HG03095 (cell line): ENCODE data around the gene GPA33.

Experiments
- ATAC-seq: cut with Tn5 transposase; IDR thresholded peaks from one replicate; pipeline ENCODE4 v1.9.1; 2021; ENCODE audit warnings: moderate library complexity; ENCODE audit not compliant: unreplicated experiment

The GPA33 gene, protein sequence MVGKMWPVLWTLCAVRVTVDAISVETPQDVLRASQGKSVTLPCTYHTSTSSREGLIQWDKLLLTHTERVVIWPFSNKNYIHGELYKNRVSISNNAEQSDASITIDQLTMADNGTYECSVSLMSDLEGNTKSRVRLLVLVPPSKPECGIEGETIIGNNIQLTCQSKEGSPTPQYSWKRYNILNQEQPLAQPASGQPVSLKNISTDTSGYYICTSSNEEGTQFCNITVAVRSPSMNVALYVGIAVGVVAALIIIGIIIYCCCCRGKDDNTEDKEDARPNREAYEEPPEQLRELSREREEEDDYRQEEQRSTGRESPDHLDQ

DNA sequence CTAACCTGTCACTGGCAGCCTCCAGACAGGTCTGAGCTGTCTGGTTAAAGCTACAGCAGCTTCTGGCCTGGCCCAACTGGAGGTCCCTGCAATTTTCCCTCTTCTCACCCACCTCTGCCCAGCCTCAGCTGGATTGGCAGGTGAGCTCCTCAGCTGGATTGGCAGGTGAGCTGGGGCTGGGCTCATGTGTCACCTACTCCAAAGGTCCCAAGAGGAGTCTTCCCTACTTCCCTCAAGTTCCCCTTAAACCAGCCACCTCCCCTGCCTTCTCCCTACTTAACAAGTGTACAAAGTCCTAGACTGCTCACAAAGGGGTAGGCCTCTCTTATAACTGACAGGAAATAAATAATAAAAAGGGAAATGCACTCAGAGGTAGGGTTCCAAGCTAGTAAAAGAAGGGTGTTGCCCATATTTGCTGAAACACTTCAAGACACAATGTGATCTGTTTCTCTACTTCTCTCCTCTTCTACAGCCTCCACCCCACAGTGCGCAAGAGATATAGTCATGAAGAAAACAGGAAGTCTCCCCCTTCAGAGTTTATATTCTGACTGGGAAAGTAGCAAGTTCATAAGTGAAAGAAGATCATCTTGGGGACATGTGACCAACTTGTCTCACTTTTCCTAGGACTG, at the start of gene GPA33:
TSS of gene GPA33 (minus strand) at position 64 of the 629 bp plus-strand sequence. CDS start 90 bp downstream, outside the sequence.
- ATAC-seq, result peak; percentile 66

DNA sequence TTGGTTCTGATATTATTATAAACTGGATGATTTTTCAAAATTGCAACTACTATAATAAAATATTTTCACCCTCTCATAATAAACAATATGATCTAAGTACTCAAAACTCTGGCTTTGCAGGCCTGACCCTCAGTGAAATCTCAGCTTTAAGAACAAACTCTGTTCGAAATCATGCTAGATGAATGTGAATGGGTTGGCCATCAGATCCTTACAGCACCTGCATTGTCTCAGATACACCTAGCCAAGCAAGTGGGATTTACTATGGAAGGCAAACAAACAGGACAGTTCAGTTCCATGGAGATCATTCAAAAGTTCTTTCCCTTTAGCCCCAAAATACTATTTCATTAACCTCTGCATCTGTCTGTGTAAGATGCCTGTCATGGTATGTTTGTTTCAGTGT, 48.5 kb upstream of the GPA33 start:
- ATAC-seq, result no peak

DNA sequence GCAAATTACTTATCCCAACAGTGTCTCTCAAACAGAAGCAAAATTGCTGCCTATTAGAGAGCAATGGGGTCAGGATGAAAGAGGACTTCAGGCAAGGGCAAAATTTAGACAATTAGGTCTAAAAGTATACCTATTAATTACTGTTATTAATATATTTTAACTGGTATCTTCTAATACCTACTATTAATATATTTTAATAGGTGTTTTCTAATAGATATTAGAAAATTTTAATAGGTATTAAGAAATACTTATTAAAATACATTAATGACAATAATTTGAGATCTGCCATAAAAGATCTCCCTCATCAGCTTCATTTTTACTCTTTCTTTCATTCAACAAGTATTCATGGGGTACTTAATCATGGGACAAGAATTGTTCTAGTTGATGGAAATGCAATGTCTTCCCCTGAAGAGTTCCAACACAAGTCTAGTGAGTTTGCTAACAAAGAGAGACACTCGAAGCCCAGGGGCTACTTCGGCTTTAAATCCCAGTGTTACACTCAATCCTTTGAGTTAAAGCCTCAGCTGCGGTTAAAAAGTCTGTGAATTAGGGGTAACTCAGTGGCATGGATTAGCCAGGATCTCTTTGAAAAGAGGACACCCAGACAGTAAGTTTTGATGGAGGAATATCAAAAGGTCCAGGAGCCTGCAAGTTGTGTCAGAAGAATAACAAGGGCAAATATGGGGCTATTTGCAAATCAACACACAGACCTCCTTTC, 47.8 kb upstream of the GPA33 start:
- no peak for ATAC-seq

DNA sequence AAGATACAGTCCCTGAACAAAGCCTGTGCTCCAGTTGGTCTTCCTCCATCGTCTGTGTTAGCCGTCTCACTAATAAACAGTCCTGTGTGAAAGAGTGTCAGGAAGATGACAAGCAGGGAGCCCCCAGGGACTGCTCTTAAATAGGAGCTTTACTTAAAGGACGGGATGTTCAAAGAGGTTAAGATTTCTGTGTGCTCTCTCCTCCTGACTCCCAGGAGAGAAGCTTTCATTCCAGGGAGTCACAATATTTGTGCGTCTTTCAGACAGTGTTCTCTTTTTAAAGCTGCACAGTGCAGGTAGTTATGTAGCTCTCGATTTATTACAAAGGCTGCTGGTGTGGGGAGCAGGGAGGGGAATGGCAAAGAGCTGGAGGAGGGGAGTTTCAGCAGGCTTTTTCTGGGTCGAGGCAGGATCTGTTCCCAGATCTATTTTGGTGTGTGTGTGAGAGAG, 47.2 kb upstream of the GPA33 start:
- ATAC-seq, result no peak

DNA sequence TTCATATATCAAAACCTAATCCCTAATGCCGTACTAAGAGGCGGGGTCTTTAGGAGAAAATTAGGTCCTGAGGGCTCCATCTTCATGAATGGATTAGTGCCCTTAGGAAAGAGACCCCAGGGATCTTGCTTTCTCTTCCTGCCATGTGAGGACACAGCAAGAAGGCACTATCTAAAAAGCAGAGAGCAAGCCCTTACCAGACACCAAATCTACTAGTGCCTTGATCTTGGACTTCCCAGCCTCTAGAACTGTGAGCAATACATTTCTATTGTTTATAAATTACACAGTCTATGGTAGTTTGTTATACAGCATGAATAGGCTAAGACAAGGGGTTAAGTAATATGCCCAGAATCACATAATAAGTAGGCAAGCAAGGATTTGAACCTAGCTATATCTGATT, 46.6 kb upstream of the GPA33 start:
- ATAC-seq, result no peak

DNA sequence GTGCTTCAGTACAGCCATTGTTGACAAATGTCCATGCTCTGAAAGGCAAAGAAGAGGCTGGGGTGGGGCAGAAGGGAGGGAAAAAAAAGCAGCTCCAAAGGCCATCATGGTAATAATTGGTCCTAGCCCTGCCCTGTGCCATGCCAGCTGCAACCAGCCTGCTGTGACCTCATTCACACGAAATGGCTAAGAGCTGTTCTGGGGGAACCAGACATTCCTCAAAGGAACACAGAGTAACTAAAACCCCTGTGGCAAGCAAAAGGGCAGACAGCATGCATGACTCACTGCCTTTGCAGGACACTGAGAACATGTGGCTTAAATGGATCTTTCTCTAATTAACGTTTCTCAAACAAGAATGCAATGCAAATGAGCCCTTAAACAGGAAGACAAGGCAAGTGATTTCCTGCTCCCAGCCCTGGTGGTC, 46.0 kb upstream of the GPA33 start:
- ATAC-seq, result no peak

DNA sequence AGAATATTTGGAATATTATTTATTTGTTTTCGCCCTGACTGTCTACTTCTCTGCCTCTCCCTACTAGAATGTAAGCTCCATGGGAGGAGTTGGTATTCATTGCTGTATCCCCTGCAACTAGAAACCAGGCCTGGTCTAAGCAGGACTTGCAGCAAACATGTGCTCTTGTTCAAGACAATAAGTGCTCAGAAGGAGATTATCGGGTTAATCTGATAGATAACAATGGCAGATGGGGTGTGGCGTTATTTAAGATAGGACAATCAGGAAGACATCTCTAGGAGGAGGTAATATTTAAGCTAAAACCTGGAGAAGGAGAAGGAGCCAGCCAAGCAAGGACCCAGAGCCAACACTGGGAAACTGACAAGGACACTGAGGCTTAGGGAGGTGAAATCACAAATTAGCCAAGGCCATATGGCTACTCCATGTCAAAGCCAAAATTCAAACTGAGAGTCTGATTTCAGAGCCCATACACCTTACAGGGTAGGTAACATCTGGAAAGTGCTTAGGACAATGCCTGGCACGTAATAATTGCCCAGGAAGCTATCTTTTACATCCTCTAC, 45.2 kb upstream of the GPA33 start:
- ATAC-seq, result no peak

DNA sequence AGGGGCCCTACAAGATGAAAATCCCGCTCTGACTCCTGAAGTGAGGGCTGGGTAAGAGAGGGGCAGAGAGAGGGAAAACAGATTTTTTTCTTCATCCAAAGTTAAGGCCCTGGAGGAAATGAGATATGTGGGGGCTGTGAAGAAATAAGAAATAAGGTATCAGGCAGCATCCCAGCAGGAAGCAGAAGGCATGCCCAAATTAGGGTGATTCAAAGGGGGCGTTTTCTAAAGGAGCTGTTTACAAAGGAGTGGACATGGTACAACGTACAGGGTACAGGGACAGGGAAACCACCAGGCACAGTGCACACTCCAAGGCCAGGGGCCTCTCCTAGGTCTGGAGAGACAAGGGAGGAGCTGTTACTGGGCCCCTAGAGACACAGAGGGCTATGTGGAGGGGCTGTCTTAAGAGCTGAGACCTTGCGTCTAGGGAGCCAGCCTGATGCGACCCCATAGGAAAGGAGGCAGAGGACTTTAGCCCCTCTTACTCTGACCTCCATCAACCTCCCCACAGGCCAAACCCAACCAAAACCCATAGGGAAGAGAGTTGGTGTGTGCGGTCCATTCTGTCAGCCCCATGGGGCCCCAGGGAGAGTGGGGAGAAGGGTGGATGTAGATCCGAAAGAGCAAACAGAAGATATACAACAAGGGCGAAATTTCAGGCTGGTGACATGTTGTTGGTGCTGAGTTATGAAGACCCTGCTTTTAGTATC, 42.3 kb upstream of the GPA33 start:
- ATAC-seq, result no peak

DNA sequence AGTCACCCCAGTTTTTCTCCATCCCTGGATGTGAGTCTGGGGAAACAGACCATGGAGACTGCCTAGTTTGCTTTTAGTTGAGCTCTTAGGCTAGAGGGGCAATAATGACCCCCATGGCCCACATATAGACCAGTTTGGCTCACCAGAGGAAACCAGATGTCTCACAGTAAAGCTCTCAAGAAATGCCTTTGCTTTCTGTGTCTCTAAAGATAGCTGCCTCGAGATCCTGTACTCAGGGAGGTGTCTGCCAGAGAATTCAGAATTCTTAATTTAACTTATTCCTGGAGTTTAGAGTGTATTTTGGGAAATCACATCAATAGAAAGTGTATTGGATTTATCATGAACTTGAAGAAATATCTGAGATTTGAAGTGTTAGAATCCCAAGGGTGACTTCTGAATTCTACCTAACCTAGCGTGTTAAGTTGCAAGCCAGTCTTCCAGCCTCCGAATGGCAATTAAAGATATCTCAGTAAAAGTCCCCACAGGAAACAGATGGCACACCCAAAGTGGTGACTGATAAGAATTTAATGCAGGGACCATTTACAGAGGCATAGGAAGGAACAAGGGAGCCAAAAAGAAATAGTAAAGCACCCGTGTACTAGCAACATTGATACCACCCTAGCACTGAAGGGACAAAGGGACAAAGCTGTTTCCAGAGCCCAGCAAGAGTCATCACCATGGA, 40.8 kb upstream of the GPA33 start:
- no peak for ATAC-seq

DNA sequence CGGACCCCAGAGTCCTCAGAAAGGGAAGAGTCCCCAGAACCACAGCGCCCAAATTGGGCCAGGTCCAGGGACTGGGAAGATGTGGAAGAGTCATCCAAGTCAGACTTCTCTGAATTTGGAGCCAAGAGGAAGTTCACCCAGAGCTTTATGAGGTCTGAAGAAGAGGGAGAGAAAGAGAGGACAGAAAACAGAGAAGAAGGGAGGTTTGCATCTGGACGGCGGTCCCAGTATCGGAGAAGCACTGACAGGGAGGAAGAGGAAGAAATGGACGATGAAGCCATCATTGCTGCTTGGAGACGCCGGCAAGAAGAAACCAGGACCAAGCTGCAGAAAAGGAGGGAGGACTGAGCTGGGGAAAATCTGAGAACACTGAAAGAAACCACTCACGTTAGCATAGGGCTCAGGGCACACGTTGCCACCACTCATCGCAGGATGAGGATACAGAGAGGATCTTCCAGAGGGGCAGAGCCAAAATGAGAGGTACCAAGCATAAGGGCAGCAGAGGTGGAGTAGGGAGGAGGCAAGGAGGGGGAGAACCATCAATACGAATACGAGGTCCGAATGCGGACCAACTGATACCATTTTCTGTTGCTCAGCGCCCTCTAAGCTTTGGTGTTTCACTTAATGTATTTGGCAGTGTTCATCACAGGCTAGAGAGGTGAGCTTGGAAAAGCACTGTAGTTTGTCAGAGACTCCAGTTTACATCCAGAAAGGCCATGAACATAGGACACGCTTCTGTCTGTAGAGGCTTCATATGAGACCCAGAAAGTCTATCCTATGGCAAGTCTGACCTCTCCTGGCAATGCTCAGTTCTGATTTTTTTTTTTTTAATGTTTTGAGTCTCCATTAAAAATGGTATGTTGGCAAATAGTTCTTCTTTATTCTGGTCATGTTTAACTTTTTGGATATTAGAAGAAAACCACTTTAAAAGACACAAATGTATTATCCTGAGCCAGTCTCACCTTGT, 38.4 kb upstream of the GPA33 start:
- no peak for ATAC-seq

DNA sequence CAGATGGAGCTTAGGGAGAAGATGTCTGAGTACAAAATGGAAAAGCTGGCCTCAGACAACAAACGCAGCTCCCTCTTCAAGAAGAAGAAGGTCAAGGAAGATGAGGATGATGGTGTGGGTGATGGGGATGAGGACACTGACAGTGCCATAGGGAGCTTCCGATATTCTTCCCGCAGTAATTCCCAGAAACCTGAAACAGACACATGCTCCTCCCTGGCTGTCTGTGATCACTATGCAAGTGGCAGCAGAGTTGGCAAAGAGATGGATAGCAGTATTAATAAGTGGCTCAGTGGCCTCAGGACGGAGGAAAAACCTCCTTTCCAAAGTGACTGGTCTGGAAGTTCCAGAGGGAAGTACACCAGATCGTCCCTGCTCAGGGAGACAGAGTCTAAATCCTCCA, 37.5 kb upstream of the GPA33 start:
- no peak for ATAC-seq

DNA sequence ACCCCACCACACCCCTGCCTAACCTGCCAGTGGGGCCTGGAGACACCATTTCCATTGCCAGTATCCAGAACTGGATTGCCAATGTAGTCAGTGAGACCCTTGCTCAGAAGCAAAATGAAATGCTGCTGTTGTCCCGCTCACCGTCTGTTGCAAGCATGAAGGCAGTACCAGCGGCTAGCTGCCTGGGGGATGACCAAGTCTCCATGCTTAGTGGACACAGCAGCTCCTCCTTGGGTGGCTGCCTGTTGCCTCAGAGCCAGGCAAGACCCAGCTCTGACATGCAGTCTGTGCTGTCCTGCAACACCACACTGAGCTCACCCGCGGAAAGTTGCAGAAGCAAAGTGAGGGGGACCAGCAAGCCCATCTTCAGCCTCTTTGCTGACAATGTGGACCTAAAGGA, 37.1 kb upstream of the GPA33 start:
- ATAC-seq, result no peak

DNA sequence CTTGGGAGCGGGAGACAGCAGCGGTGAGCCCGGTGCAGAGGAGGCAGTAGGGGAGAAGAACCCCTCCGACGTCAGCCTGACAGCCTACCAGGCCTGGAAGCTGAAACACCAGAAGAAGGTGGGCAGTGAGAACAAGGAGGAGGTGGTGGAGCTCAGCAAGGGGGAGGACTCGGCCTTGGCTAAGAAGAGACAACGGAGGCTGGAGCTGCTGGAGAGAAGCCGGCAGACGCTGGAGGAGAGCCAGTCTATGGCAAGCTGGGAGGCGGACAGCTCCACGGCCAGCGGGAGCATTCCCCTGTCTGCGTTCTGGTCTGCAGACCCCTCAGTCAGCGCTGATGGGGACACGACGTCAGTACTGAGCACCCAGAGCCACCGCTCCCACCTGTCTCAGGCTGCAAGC, 36.6 kb upstream of the GPA33 start:
- ATAC-seq, result no peak

DNA sequence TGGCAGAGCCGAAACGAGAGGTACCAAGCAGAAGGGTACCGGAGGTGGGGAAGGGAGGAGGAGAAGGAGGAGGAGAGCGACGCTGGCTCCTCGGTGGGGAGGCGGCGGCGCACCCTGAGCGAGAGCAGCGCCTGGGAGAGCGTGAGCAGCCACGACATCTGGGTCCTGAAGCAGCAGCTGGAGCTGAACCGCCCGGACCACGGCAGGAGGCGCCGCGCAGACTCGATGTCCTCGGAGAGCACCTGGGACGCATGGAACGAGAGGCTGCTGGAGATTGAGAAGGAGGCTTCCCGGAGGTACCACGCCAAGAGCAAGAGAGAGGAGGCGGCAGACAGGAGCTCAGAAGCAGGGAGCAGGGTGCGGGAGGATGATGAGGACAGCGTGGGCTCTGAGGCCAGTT, 36.1 kb upstream of the GPA33 start:
- no peak for ATAC-seq

DNA sequence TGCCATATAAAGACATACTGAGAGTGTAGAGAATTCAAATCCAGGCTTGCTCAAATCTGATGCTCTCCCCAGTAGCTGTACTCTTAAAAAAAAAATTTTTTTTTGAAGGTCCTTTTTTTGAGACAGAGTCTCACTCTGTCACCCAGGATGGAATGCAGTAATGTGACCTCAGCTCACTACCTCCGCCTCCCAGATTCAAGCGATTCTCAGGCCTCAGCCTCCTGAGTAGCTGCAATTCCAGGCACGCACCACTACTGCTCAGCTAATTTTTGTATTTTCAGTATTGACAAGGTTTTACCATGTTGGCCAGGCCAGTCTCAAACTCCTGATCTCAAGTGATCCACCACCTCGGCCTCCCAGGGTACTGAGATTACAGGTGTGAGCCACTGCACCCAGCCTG, 32.4 kb upstream of the GPA33 start:
- ATAC-seq, result no peak

DNA sequence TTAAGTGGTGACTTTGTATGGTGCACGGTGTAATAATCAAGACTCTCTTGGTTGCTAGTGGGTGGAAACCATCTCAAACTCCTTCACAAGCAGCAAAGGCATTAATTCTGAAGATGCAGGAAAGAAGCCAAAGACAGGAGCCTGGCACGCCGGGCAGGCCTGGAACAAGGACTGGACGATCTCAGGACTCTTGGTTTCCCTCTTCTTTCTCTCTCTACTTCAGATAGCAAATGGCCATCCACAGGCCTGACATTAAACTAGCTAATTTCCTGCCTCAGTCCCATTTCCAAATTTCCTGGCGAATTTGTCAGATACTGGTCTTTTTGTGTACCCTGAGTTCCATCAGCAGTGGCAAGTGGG, 31.9 kb upstream of the GPA33 start:
- no peak for ATAC-seq

DNA sequence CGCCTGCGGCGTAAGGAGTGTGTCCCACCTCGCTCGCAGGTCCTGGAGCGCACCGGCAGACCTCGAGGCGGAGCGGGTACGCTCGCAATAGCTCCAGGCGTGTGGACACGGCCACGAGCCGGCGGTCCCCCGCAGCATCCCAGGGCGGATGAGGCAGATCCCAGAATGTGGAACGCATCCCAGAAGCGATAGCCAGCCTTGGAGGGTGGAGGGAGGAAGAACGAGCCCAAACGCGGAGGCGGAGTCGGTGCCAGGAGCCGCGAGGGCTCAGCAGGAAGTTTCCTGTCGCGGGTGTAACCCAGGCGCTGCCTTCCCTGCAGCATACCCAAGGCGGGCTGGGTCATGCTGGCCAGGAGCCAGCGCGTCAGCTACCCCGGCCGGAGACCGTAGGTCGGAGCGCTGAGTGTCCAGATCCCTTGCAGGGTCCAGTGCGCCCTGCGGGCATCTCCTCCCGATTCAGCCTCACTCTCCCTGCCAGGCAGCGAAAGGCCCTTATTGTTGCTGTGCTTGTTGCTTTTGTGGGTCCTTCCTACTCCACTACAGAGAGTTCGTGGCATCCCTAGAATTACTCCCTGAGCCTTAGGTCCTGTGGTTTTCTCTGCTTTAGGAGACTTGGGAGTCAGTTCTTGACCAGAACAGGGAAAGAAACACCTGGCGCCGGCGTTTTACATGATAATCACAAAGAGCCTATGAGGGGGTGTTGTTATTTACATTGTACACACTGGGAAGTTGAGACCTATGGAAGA, 31.4 kb upstream of the GPA33 start:
- ATAC-seq, result no peak

DNA sequence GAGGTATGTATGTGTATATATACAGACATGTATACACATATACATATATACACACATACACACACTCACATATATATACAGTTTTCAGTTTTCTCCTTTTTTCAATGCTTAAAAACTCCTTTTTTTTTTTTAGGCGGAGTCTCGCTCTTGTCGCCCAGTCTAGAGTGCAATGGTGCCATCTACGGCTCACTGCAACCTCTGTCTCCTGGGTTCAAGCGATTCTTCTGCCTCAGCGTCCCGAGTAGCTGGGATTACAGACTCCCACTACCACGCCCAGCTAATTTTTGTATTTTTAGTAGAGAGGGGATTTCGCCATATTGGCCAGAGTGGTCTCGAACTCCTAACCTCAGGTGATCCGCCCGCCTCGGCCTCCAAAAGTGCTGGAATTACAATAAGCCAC, 30.7 kb upstream of the GPA33 start:
- ATAC-seq, result no peak

DNA sequence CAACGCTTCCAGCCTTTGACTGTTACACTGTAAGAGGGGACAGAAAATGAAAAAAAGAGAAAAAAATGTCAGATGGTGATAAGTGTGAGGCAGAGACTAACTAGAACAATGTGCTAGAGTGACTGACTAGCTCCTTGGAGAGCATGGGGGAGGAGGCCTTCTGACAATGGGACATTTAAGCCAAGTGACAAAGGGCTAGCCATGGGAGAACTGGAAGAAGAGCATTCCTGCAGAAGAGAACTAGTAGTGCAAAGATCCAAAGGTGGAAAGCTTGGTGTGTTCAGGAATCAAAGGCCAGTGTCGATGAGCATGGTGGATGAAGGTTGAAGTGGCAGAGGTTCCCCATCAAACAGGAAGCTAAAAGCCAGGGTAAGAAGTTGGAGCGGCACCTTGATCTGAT, 29.5 kb upstream of the GPA33 start:
- no peak for ATAC-seq
